ENCODE results near the gene SUPT4H1. TPM values are rescaled to one million over a fixed set of nuclear protein-coding genes. Genes with fewer than 3 reads are reported as not detected.

SUPT4H1 gene
- polyA plus RNA-seq, 2 donors: 39.9 to 80.8 TPM

- Histone ChIP-seq H3K36me3 (ENCODE audit: control insufficient read depth in 2 of 2, insufficient read depth in 2 of 2, low read length in 1 of 2) (no peaks in the 10 kb centered on the region), H3K27me3 (ENCODE audit: control insufficient read depth in 1 of 2, insufficient read depth in 2 of 2, low read length in 2 of 2) (no peaks in the 10 kb centered on the region), H3K4me3 (ENCODE audit: low read depth in 1 of 2, low read length in 2 of 2) (peak overlapping the region; percentile 9 to 38), H3K9me3 (ENCODE audit: control insufficient read depth in 2 of 2, insufficient read depth in 1 of 2, low read depth in 1 of 2, low read length in 1 of 2) (no peaks in the 10 kb centered on the region), H3K4me1 (ENCODE audit: control insufficient read depth in 2 of 2, insufficient read depth in 2 of 2, low read length in 1 of 2) (peaks cover 3 to 6% of the 10 kb centered on the region in 2 donors), H3K27ac (ENCODE audit: low read depth in 2 of 2, low read length in 1 of 2) (peak overlapping the region; percentile 45 to 63)
- 62 to 70% methylated on average over 21 of the region's 21 CpGs for WGBS, 2 donors
Measured at GRCh38 chr17:58332778-58333735, 18.9 kb downstream of the SUPT4H1 start.

- H3K27ac ChIP-seq (ENCODE audit: low read depth in 2 of 2, low read length in 1 of 2): peak overlapping the region; percentile 35 to 63
- peaks cover 3 to 6% of the 10 kb centered on the region in 2 donors for H3K4me1 ChIP-seq (ENCODE audit: control insufficient read depth in 2 of 2, insufficient read depth in 2 of 2, low read length in 1 of 2)
- H3K27me3 ChIP-seq (ENCODE audit: control insufficient read depth in 1 of 2, insufficient read depth in 2 of 2, low read length in 2 of 2): no peaks in the 10 kb centered on the region
- H3K9me3 ChIP-seq (ENCODE audit: control insufficient read depth in 2 of 2, insufficient read depth in 1 of 2, low read depth in 1 of 2, low read length in 1 of 2): no peaks in the 10 kb centered on the region
- WGBS, 2 donors: 74 to 76% methylated on average over 26 to 31 of the region's 31 CpGs
- no peaks in the 10 kb centered on the region for H3K36me3 ChIP-seq (ENCODE audit: control insufficient read depth in 2 of 2, insufficient read depth in 2 of 2, low read length in 1 of 2)
- H3K4me3 ChIP-seq (ENCODE audit: low read depth in 1 of 2, low read length in 2 of 2): peak overlapping the region; percentile 44 to 59
Measured at GRCh38 chr17:58331815-58332777, 19.9 kb downstream of the SUPT4H1 start.

GRCh38 chr17:58330997-58331814 is 20.8 kb downstream of the SUPT4H1 start:
- WGBS, 2 donors: 73 to 78% methylated on average over 22 to 23 of the region's 23 CpGs
- peak overlapping the region; percentile 22 to 63 for H3K27ac ChIP-seq (ENCODE audit: low read depth in 2 of 2, low read length in 1 of 2)
- peaks cover 2 to 4% of the 10 kb centered on the region in 2 donors for H3K4me1 ChIP-seq (ENCODE audit: control insufficient read depth in 2 of 2, insufficient read depth in 2 of 2, low read length in 1 of 2)
- H3K36me3 ChIP-seq (ENCODE audit: control insufficient read depth in 2 of 2, insufficient read depth in 2 of 2, low read length in 1 of 2): no peaks in the 10 kb centered on the region
- H3K27me3 ChIP-seq (ENCODE audit: control insufficient read depth in 1 of 2, insufficient read depth in 2 of 2, low read length in 2 of 2): no peaks in the 10 kb centered on the region
- peak overlapping the region; percentile 44 to 59 for H3K4me3 ChIP-seq (ENCODE audit: low read depth in 1 of 2, low read length in 2 of 2)
- H3K9me3 ChIP-seq (ENCODE audit: control insufficient read depth in 2 of 2, insufficient read depth in 1 of 2, low read depth in 1 of 2, low read length in 1 of 2): no peaks in the 10 kb centered on the region

GRCh38 chr17:58330538-58330996 is 21.4 kb downstream of the SUPT4H1 start:
- Histone ChIP-seq H3K4me1 (ENCODE audit: control insufficient read depth in 2 of 2, insufficient read depth in 2 of 2, low read length in 1 of 2) (no peaks in the 10 kb centered on the region), H3K36me3 (ENCODE audit: control insufficient read depth in 2 of 2, insufficient read depth in 2 of 2, low read length in 1 of 2) (no peaks in the 10 kb centered on the region), H3K4me3 (ENCODE audit: low read depth in 1 of 2, low read length in 2 of 2) (peak overlapping the region; percentile 42 to 59), H3K27ac (ENCODE audit: low read depth in 2 of 2, low read length in 1 of 2) (peak overlapping the region; percentile 9 to 38), H3K27me3 (ENCODE audit: control insufficient read depth in 1 of 2, insufficient read depth in 2 of 2, low read length in 2 of 2) (no peaks in the 10 kb centered on the region), H3K9me3 (ENCODE audit: control insufficient read depth in 2 of 2, insufficient read depth in 1 of 2, low read depth in 1 of 2, low read length in 1 of 2) (no peaks in the 10 kb centered on the region)
- 78 to 84% methylated on average over 5 to 10 of the region's 10 CpGs for WGBS, 2 donors

- Histone ChIP-seq H3K27ac (ENCODE audit: low read depth in 2 of 2, low read length in 1 of 2) (no peak overlapping the region), H3K27me3 (ENCODE audit: control insufficient read depth in 1 of 2, insufficient read depth in 2 of 2, low read length in 2 of 2) (no peaks in the 10 kb centered on the region), H3K4me3 (ENCODE audit: low read depth in 1 of 2, low read length in 2 of 2) (peak overlapping the region in 1 of 2 donors; percentile 42), H3K4me1 (ENCODE audit: control insufficient read depth in 2 of 2, insufficient read depth in 2 of 2, low read length in 1 of 2) (peaks cover 0 to 4% of the 10 kb centered on the region in 2 donors), H3K36me3 (ENCODE audit: control insufficient read depth in 2 of 2, insufficient read depth in 2 of 2, low read length in 1 of 2) (no peaks in the 10 kb centered on the region), H3K9me3 (ENCODE audit: control insufficient read depth in 2 of 2, insufficient read depth in 1 of 2, low read depth in 1 of 2, low read length in 1 of 2) (no peaks in the 10 kb centered on the region)
- WGBS, 2 donors: 63 to 70% methylated on average over 4 of the region's 4 CpGs
Measured at GRCh38 chr17:58329810-58330537, 22.0 kb downstream of the SUPT4H1 start.

GRCh38 chr17:58329035-58329809 is 22.8 kb downstream of the SUPT4H1 start:
- Histone ChIP-seq H3K9me3 (ENCODE audit: control insufficient read depth in 2 of 2, insufficient read depth in 1 of 2, low read depth in 1 of 2, low read length in 1 of 2) (no peaks in the 10 kb centered on the region), H3K27me3 (ENCODE audit: control insufficient read depth in 1 of 2, insufficient read depth in 2 of 2, low read length in 2 of 2) (no peaks in the 10 kb centered on the region), H3K36me3 (ENCODE audit: control insufficient read depth in 2 of 2, insufficient read depth in 2 of 2, low read length in 1 of 2) (no peaks in the 10 kb centered on the region), H3K27ac (ENCODE audit: low read depth in 2 of 2, low read length in 1 of 2) (peak overlapping the region in 1 of 2 donors; percentile 36), H3K4me1 (ENCODE audit: control insufficient read depth in 2 of 2, insufficient read depth in 2 of 2, low read length in 1 of 2) (peaks cover 0 to 5% of the 10 kb centered on the region in 2 donors), H3K4me3 (ENCODE audit: low read depth in 1 of 2, low read length in 2 of 2) (no peak overlapping the region)
- WGBS, 2 donors: 46 to 47% methylated on average over 16 of the region's 16 CpGs

GRCh38 chr17:58328195-58329034 is 23.6 kb downstream of the SUPT4H1 start, which contains the start of gene TSPOAP1:
Gene TSPOAP1, minus strand, starts transcription at chr17:58328795. Its CDS starts 875 bp downstream, at chr17:58327920.
- H3K4me1 ChIP-seq (ENCODE audit: control insufficient read depth in 2 of 2, insufficient read depth in 2 of 2, low read length in 1 of 2): peaks cover 0 to 11% of the 10 kb centered on the region in 2 donors
- H3K4me3 ChIP-seq (ENCODE audit: low read depth in 1 of 2, low read length in 2 of 2): no peak within 1 kb of the TSS
- no peaks in the 10 kb centered on the region for H3K9me3 ChIP-seq (ENCODE audit: control insufficient read depth in 2 of 2, insufficient read depth in 1 of 2, low read depth in 1 of 2, low read length in 1 of 2)
- no peaks in the 10 kb centered on the region for H3K36me3 ChIP-seq (ENCODE audit: control insufficient read depth in 2 of 2, insufficient read depth in 2 of 2, low read length in 1 of 2)
- H3K27ac ChIP-seq (ENCODE audit: low read depth in 2 of 2, low read length in 1 of 2): peak within 1 kb of the TSS in 1 of 2 donors; percentile 36
- no peaks in the 10 kb centered on the region for H3K27me3 ChIP-seq (ENCODE audit: control insufficient read depth in 1 of 2, insufficient read depth in 2 of 2, low read length in 2 of 2)
- WGBS, 2 donors: 43 to 46% methylated on average over 21 to 22 of the region's 23 CpGs
